T-cell (primary cell): ENCODE measurements around the gene JUNB. TPM values are rescaled to one million over a fixed set of nuclear protein-coding genes. Genes with fewer than 3 reads are reported as not detected.
"Not testable (repeated sequence)": the region's sequence is repeated elsewhere in the genome, so short reads cannot be mapped to it uniquely, and the experiment has no call there.

Source experiments
- ATAC-seq, 4 experiments: fragments of 200-7000 bp in 3 of 4; fragments of 150-1000 bp in 1 of 4; cut with Tn5 transposase; replicated peaks in 1 of 4; 1 replicate in 3 of 4; 2 replicates in 1 of 4; pipeline ENCODE4 v1.10.0; 2021; ENCODE audit warnings: moderate library complexity in 3 of 4, mild to moderate bottlenecking in 2 of 4, moderate number of reproducible peaks in 1 of 4
- CTCF ChIA-PET, 2 donors: fragments of 300-600 bp; sonication (Branson Sonifier 250); formaldehyde crosslinking; loops; one replicate each; lab custom pipeline; 2022; ENCODE audit warnings: antibody characterized with exemption in 2 of 2; lab: Charles Lee
- POLR2A ChIA-PET, 2 donors: fragments of 300-600 bp; sonication (Branson Sonifier 250); formaldehyde crosslinking; loops; one replicate each; lab custom pipeline; 2022; ENCODE audit warnings: antibody characterized with exemption in 2 of 2; lab: Charles Lee
- DNase-seq, 35 experiments: peaks; one replicate each; pipeline versions ENCODE4 v3.0.0 to v3.0.0-alpha.2; 2013 to 2023
- H3K27ac ChIP-seq: one replicate; pipeline ENCODE4 v1.5.1; 2013; ENCODE audit warnings: low read length
- H3K27me3 ChIP-seq, 2 experiments: replicated peaks in 1 of 2; 1 replicate in 1 of 2; 2 replicates in 1 of 2; pipeline versions ENCODE4 v1.6.1 to v1.7.0; 2013; ENCODE audit warnings: low read length in 1 of 2, mixed read lengths in 1 of 2; ENCODE audit not compliant: control insufficient read depth in 2 of 2, insufficient read depth in 2 of 2; ENCODE audit errors: extremely low read depth in 1 of 2
- H3K36me3 ChIP-seq, 2 donors: 1 replicate in 1 of 2; 2 replicates in 1 of 2; pipeline versions ENCODE4 v1.6.1 to v1.7.0; 2013; ENCODE audit warnings: low read length in 1 of 2; ENCODE audit not compliant: control insufficient read depth in 2 of 2, insufficient read depth in 1 of 2; ENCODE audit errors: extremely low read depth in 1 of 2
- H3K4me1 ChIP-seq, 2 experiments: 1 replicate in 1 of 2; 2 replicates in 1 of 2; pipeline versions ENCODE4 v1.6.1 to v1.7.0; 2013; ENCODE audit warnings: low read length in 2 of 2, mixed read lengths in 1 of 2; ENCODE audit not compliant: insufficient read depth in 2 of 2, control insufficient read depth in 1 of 2; ENCODE audit errors: extremely low read depth in 1 of 2
- H3K4me3 ChIP-seq, 2 donors: 1 replicate in 1 of 2; 2 replicates in 1 of 2; pipeline versions ENCODE4 v1.5.1 to v1.7.0; 2013; ENCODE audit warnings: mild to moderate bottlenecking in 2 of 2, low read length in 1 of 2, moderate library complexity in 1 of 2; ENCODE audit not compliant: control insufficient read depth in 1 of 2; ENCODE audit errors: extremely low read depth in 1 of 2
- H3K9me3 ChIP-seq: 2 replicates; pipeline ENCODE4 v1.7.0; 2013
- H3K27ac Mint-ChIP-seq, 2 donors: one replicate each; pipeline ENCODE4 v1.8.0; 2020 to 2021; ENCODE audit warnings: mild to moderate bottlenecking in 2 of 2, mixed read lengths in 2 of 2
- H3K27me3 Mint-ChIP-seq, 2 donors: one replicate each; pipeline ENCODE4 v1.8.0; 2021 to 2022; ENCODE audit warnings: mixed read lengths in 2 of 2
- H3K36me3 Mint-ChIP-seq: one replicate; pipeline ENCODE4 v1.8.0; 2021; ENCODE audit warnings: mixed read lengths
- H3K4me1 Mint-ChIP-seq, 3 donors: one replicate each; pipeline ENCODE4 v1.8.0; 2020 to 2022; ENCODE audit warnings: mixed read lengths in 3 of 3, mild to moderate bottlenecking in 1 of 3
- H3K4me3 Mint-ChIP-seq, 3 donors: one replicate each; pipeline ENCODE4 v1.8.0; 2020 to 2022; ENCODE audit warnings: mild to moderate bottlenecking in 3 of 3, mixed read lengths in 3 of 3, moderate library complexity in 3 of 3
- H3K9me3 Mint-ChIP-seq, 3 donors: one replicate each; pipeline ENCODE4 v1.8.0; 2020 to 2022; ENCODE audit warnings: mixed read lengths in 3 of 3
- WGBS: methylation state at CpG from one replicate; pipeline ENCODE4 v1.1.5; 2013; ENCODE audit warnings: missing lambda C conversion rate; ENCODE audit not compliant: insufficient coverage; 5-methylcytosine and 5-hydroxymethylcytosine counted together
- total RNA-seq, 35 experiments: library from RNA in 6 of 35; stranded (reverse) in 6 of 35; fragments of 120-200 nt in 1 of 35; gene quantifications; one replicate each; pipeline versions ENCODE4 v1.2.1 to v1.2.4 and lab custom pipeline; 2013 to 2026

The JUNB gene
- total RNA-seq, 5 donors from 2014 or later (not counting 1 experiment from before 2014, with no cell fraction given), result 117 to 2,289 (median 138) TPM

GRCh38 chr19:12802267-12803106 is 11.2 kb downstream of the JUNB start:
- Mint-ChIP-seq H3K36me3 (no peaks in the 10 kb centered on the region), H3K27ac (peak overlapping the region in 1 of 2 donors; percentile 41), H3K4me3 (peak overlapping the region; percentile 86 to 87 (median 86)), H3K9me3 (no peaks in the 10 kb centered on the region), H3K4me1 (peaks cover 28 to 38% (median 35%) of the 10 kb centered on the region in 3 donors), H3K27me3 (no peaks in the 10 kb centered on the region)
- H3K4me1 ChIP-seq, result peaks cover 10 to 43% of the 10 kb centered on the region in 2 experiments
- no peak for ATAC-seq
- WGBS, result 38% methylated on average over 15 of the region's 22 CpGs
- H3K36me3 ChIP-seq, result peaks cover 0 to 15% of the 10 kb centered on the region in 2 donors
- peaks cover 0 to 2% of the 10 kb centered on the region in 2 experiments for H3K27me3 ChIP-seq
- no peak overlapping the region for H3K27ac ChIP-seq
- no peak for DNase-seq
- peak overlapping the region; percentile 93 to 96 for H3K4me3 ChIP-seq
- H3K9me3 ChIP-seq, result no peaks in the 10 kb centered on the region
- CTCF ChIA-PET, result interaction anchor here in 1 of 2 donors (0.5 kb wide), 1 partner anchor 8 kb away, joined by 5 read pairs; no protein-coding TSS in a partner anchor
- POLR2A ChIA-PET, result no interaction called here

DNA sequence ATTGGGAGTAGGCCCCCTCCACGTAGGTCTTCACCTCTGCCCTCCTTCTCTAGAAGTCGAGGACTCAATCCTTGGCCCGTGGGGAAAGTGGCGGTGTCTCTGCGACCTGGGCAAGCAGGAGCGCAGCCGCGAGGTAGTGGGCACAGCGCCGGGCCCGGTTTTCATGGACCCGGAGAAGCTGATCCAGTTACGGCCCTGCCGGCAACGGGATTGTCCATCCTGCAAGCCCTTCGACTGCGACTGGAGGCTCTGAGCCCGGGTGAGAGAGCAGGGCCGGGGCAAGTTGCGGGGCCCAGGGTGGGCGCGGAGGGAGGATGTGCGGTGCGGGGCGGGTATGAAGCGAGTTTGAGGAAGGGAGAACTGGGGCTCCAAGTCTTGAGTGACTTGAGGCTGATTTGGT is 12.8 kb downstream of the JUNB start:
- no peak overlapping the region for H3K27ac Mint-ChIP-seq
- H3K4me3 ChIP-seq, result no peak overlapping the region
- peaks cover 28 to 41% (median 39%) of the 10 kb centered on the region in 3 donors for H3K4me1 Mint-ChIP-seq
- peaks cover 10 to 43% of the 10 kb centered on the region in 2 experiments for H3K4me1 ChIP-seq
- H3K36me3 Mint-ChIP-seq, result peaks cover 4% of the 10 kb centered on the region
- H3K27me3 Mint-ChIP-seq, result no peaks in the 10 kb centered on the region
- peaks cover 0 to 2% of the 10 kb centered on the region in 2 experiments for H3K27me3 ChIP-seq
- H3K36me3 ChIP-seq, result peaks cover 0 to 11% of the 10 kb centered on the region in 2 donors
- no peaks in the 10 kb centered on the region for H3K9me3 ChIP-seq
- no peak overlapping the region for H3K27ac ChIP-seq
- CTCF ChIA-PET, result interaction anchor here (0.7 to 0.9 kb wide), 2 partner anchors 38 to 46 kb away, joined by 3 to 5 read pairs; no protein-coding TSS in a partner anchor
- ATAC-seq, result no peak
- DNase-seq, result no peak
- H3K9me3 Mint-ChIP-seq, result no peaks in the 10 kb centered on the region
- POLR2A ChIA-PET, result interaction anchor here in 1 of 2 donors (0.6 kb wide), 1 partner anchor 87 kb away, joined by 6 read pairs; no protein-coding TSS in a partner anchor
- H3K4me3 Mint-ChIP-seq, result peak overlapping the region in 1 of 3 donors; percentile 4
- WGBS, result 97% methylated on average over 25 of the region's 26 CpGs

DNA sequence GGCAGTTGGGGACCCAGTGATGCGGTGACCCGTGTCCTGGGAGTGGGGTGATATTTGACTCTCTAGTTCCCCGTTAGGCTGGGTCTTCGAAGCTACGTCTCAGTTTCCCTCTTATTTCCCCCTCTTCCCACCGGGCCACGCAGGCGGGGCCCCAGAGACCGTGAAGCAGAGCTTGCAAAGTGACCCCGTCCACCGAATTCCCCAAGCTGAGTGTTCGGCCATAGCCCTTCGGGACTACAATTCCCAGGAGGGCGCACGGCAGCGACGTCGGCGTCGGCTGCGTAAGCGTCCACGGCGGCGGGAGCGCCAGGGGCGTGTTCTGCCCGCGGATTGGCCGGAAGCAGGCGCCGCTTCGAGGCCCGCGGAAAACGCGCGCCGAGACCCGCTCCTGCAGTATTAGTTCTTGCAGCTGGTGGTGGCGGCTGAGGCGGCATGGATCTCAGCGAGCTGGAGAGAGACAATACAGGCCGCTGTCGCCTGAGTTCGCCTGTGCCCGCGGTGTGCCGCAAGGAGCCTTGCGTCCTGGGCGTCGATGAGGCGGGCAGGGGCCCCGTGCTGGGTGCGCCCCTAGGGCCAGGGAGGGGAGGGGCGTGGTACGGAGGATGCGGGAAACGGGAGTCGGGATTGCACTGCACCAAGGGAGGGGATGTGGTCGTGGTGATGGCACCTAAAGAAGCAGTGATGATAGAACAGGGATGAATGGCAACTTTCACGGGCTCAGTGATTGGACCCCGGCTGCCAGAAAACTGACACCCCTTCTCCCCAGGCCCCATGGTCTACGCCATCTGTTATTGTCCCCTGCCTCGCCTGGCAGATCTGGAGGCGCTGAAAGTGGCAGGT is 15.2 kb downstream of the JUNB start, which contains the start of gene RNASEH2A:
Gene RNASEH2A (plus strand): TSS at position 343 of the 840 bp plus-strand sequence. CDS start 90 bp downstream, at position 433.
- Histone ChIP-seq H3K27ac (peak within 1 kb of the TSS; percentile 58), H3K4me3 (peak within 1 kb of the TSS; percentile 65 to 85), H3K36me3 (peaks cover 0 to 7% of the 10 kb centered on the region in 2 donors), H3K9me3 (no peaks in the 10 kb centered on the region), H3K4me1 (peaks cover 4 to 27% of the 10 kb centered on the region in 2 experiments), H3K27me3 (peaks cover 0 to 2% of the 10 kb centered on the region in 2 experiments)
- under 1% methylated on average over 54 of the region's 66 CpGs for WGBS
- no peaks in the 10 kb centered on the region for H3K9me3 Mint-ChIP-seq
- ATAC-seq, result peak; percentile 85 to 89 (median 87)
- H3K36me3 Mint-ChIP-seq, result peaks cover 10% of the 10 kb centered on the region
- H3K4me3 Mint-ChIP-seq, result peak within 1 kb of the TSS; percentile 85 to 95 (median 87)
- DNase-seq, result peak; percentile 75 to 92 (median 81)
- H3K27ac Mint-ChIP-seq, result peak within 1 kb of the TSS; percentile 70 to 90
- ChIA-PET CTCF (interaction anchor here (0.5 to 1.3 kb wide), 7 partner anchors 9 to 927 kb away, joined by 3 to 7 read pairs (median 4); no protein-coding TSS in a partner anchor), POLR2A (interaction anchor here (0.5 to 1.1 kb wide), 5 partner anchors 13 to 126 kb away, joined by 3 to 6 read pairs (median 3); partner anchors contain the start of gene JUNB (in 1 of the 2))
- no peaks in the 10 kb centered on the region for H3K27me3 Mint-ChIP-seq
- peaks cover 21 to 24% (median 24%) of the 10 kb centered on the region in 3 donors for H3K4me1 Mint-ChIP-seq

DNA sequence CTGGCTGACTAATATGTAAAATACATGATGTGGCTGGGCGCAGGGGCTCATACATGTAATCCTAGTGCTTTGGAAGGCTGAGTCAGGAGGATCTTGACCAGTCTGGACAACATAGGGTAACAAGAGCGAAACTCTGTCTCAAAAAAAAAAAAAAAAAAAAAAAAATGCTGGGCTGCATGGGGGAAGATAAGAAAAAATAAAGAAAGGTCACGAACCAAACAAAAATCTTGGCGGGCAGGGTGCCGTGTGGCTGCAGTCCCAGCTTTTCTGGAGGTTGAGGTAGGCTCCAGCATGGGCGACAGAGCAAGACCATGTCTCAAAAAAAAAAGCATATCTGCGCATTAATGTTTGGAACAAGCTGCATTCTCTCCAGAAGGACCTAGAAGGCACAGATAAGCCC is 23.8 kb downstream of the JUNB start:
- Mint-ChIP-seq H3K4me1 (no peaks in the 10 kb centered on the region), H3K9me3 (no peaks in the 10 kb centered on the region), H3K27ac (no peak overlapping the region), H3K27me3 (no peaks in the 10 kb centered on the region), H3K36me3 (peaks cover 15% of the 10 kb centered on the region), H3K4me3 (no peak overlapping the region)
- Histone ChIP-seq H3K4me1 (no peaks in the 10 kb centered on the region), H3K4me3 (no peak overlapping the region), H3K27ac (no peak overlapping the region), H3K9me3 (no peaks in the 10 kb centered on the region), H3K36me3 (peaks cover 2 to 4% of the 10 kb centered on the region in 2 donors), H3K27me3 (no peaks in the 10 kb centered on the region)
- whole genome bisulfite sequencing, result 94% methylated on average over 5 of the region's 7 CpGs
- ChIA-PET POLR2A (interaction anchor here in 1 of 2 donors (0.7 kb wide), 1 partner anchor 22 kb away, joined by 4 read pairs; no protein-coding TSS in a partner anchor), CTCF (interaction anchor here (0.5 to 0.9 kb wide), 3 partner anchors 68 to 276 kb away, joined by 4 to 12 read pairs (median 5); no protein-coding TSS in a partner anchor)
- DNase-seq, result no peak
- ATAC-seq, result no peak

DNA sequence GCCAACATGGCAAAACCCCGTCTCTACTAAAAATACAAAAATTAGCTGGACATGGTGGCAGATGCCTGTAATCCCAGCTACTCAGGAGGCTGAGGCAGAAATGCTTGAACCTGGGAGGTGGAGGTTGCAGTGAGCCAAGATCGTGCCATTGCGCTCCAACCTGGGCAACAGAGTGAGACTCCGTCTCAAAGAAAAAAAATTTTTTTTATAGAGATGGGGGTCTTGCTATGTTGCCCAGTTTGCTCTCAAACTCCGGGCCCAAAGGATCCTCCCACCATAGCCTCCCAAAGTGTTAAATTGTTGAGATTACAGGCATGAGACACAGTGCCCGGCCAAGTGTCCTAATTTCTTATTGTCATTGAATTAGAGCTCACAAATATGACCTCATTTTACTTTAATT is 25.9 kb downstream of the JUNB start:
- H3K4me1 Mint-ChIP-seq, H3K9me3 Mint-ChIP-seq, H3K4me3 Mint-ChIP-seq, H3K4me1 ChIP-seq, ATAC-seq, POLR2A ChIA-PET, H3K27ac Mint-ChIP-seq, H3K27me3 Mint-ChIP-seq, H3K27ac ChIP-seq, H3K36me3 ChIP-seq, H3K4me3 ChIP-seq, H3K9me3 ChIP-seq, DNase-seq, H3K27me3 ChIP-seq: not testable (repeated sequence)
- peaks cover 18% of the 10 kb centered on the region for H3K36me3 Mint-ChIP-seq
- WGBS, result no CpG with 5 or more reads among the region's 6 CpGs
- CTCF ChIA-PET, result interaction anchor here in 1 of 2 donors (0.8 kb wide), 1 partner anchor 30 kb away, joined by 7 read pairs; no protein-coding TSS in a partner anchor
